Neural cell (in vitro differentiated cells): ENCODE measurements around the gene BMAL2. TPM values are rescaled to one million over a fixed set of nuclear protein-coding genes. Genes with fewer than 3 reads are reported as not detected.

ENCODE experiments used
- H2AFZ ChIP-seq: fragments of 200-600, 300-800 bp; sonication (generic), shearing (Covaris generic); 2 replicates; pipeline ENCODE4 v1.6.0; 2014; ENCODE audit warnings: low read depth, mild to moderate bottlenecking, antibody characterized with exemption, low read length, moderate library complexity
- H3F3A ChIP-seq: fragments of 200-600 bp; shearing (Covaris generic); 2 replicates; pipeline ENCODE4 v1.6.1; 2016; ENCODE audit warnings: mild to moderate bottlenecking, moderate library complexity, mixed read lengths, antibody characterized with exemption, low read length; ENCODE audit not compliant: insufficient read depth, poor library complexity, severe bottlenecking
- H3K27ac ChIP-seq: fragments of 200-600, 300-800 bp; sonication (generic), shearing (Covaris generic); 2 replicates; pipeline ENCODE4 v1.5.1; 2014; ENCODE audit warnings: mild to moderate bottlenecking, low read length, moderate library complexity
- H3K27me3 ChIP-seq: fragments of 300-800, 200-600 bp; sonication (generic), shearing (Covaris generic); 2 replicates; pipeline ENCODE4 v1.6.0; 2014; ENCODE audit warnings: mild to moderate bottlenecking, low read depth, low read length, moderate library complexity; ENCODE audit not compliant: insufficient read depth
- H3K36me3 ChIP-seq: fragments of 300-800, 200-600 bp; sonication (generic), shearing (Covaris generic); 2 replicates; pipeline ENCODE4 v1.5.1; 2014; ENCODE audit warnings: mild to moderate bottlenecking, antibody characterized with exemption, low read length, moderate library complexity; ENCODE audit not compliant: insufficient read depth
- H3K4me2 ChIP-seq: fragments of 300-800, 200-600 bp; sonication (generic), shearing (Covaris generic); 2 replicates; pipeline ENCODE4 v1.6.0; 2014; ENCODE audit warnings: mild to moderate bottlenecking, low read length
- H3K4me3 ChIP-seq: fragments of 300-800, 200-600 bp; sonication (generic), shearing (Covaris generic); 2 replicates; pipeline ENCODE4 v1.5.1; 2014; ENCODE audit warnings: mild to moderate bottlenecking, low read length, moderate library complexity
- H3K79me2 ChIP-seq: fragments of 200-600 bp; shearing (Covaris generic); replicated peaks from 2 replicates; pipeline ENCODE4 v1.6.0; 2014; ENCODE audit warnings: mild to moderate bottlenecking, low read length, moderate library complexity; ENCODE audit not compliant: insufficient read depth
- H3K9ac ChIP-seq: fragments of 300-800, 200-600 bp; sonication (generic), shearing (Covaris generic); 2 replicates; pipeline ENCODE4 v1.6.1; 2016; ENCODE audit warnings: mild to moderate bottlenecking, low read length, mixed read lengths
- H3K9me2 ChIP-seq: fragments of 200-600 bp; shearing (Covaris generic); 2 replicates; pipeline ENCODE4 v1.6.1; 2016; ENCODE audit warnings: mild to moderate bottlenecking, low read length, mixed read lengths; ENCODE audit not compliant: insufficient read depth
- H3K9me3 ChIP-seq: fragments of 200-600, 300-800 bp; sonication (generic), shearing (Covaris generic); 2 replicates; pipeline ENCODE4 v1.6.1; 2016; ENCODE audit warnings: mild to moderate bottlenecking, mixed run types, low read length, moderate library complexity, mixed read lengths
- H4K20me1 ChIP-seq: fragments of 200-600 bp; shearing (Covaris generic); 2 replicates; pipeline ENCODE4 v1.6.1; 2016; ENCODE audit warnings: mild to moderate bottlenecking, mixed run types; ENCODE audit not compliant: insufficient read depth
- EP300 ChIP-seq: fragments of 450-650 bp; conservative IDR thresholded peaks from 2 replicates; pipeline ENCODE4 v1.6.1; 2014; ENCODE audit warnings: antibody characterized with exemption, mild to moderate bottlenecking, moderate library complexity; ENCODE audit not compliant: poor library complexity, severe bottlenecking
- EZH2 ChIP-seq: fragments of 200-600, 300-800 bp; shearing (Covaris generic), sonication (generic); IDR thresholded peaks from 2 replicates; pipeline ENCODE4 v1.6.1; 2014; ENCODE audit warnings: antibody characterized with exemption, low read length, borderline replicate concordance, mild to moderate bottlenecking; ENCODE audit not compliant: insufficient read depth, poor library complexity, severe bottlenecking
- MXI1 ChIP-seq: fragments of 450-650 bp; conservative IDR thresholded peaks from 2 replicates; pipeline ENCODE4 v1.6.1; 2014; ENCODE audit warnings: antibody characterized with exemption, mild to moderate bottlenecking; ENCODE audit not compliant: poor library complexity, severe bottlenecking
- POLR2AphosphoS5 ChIP-seq: IDR thresholded peaks from 2 replicates; pipeline ENCODE4 v1.6.1; 2012
- RAD21 ChIP-seq: fragments of 450-650 bp; conservative IDR thresholded peaks from 2 replicates; pipeline ENCODE4 v1.6.1; 2014; ENCODE audit warnings: antibody characterized with exemption, mild to moderate bottlenecking, moderate library complexity
- SMC3 ChIP-seq: fragments of 450-650 bp; conservative IDR thresholded peaks from 2 replicates; pipeline ENCODE4 v1.6.1; 2014; ENCODE audit warnings: antibody characterized with exemption, mild to moderate bottlenecking, moderate library complexity; ENCODE audit not compliant: poor library complexity
- TAF1 ChIP-seq: IDR thresholded peaks from 2 replicates; pipeline ENCODE4 v1.6.1; 2012; ENCODE audit warnings: low read depth
- polyA plus RNA-seq: library from polyadenylated mRNA; depleted of rRNA; stranded (reverse); fragments of >200 nt; gene quantifications from 2 replicates; pipeline ENCODE4 v1.2.3, GENCODE V29; 2014
- TF ChIP-seq, protein P1 (sequence below): IDR thresholded peaks from 2 replicates; pipeline ENCODE4 v1.6.1; 2012; ENCODE audit warnings: borderline replicate concordance
- TF ChIP-seq, protein P2 (sequence below): fragments of 450-650 bp; IDR thresholded peaks from 2 replicates; pipeline ENCODE4 v1.5.1; 2014; ENCODE audit warnings: antibody characterized with exemption, mild to moderate bottlenecking, moderate library complexity; ENCODE audit not compliant: poor library complexity, severe bottlenecking

BMAL2 gene
- polyA plus RNA-seq, 1 donor from 2014 or later: 9.8 TPM

DNA sequence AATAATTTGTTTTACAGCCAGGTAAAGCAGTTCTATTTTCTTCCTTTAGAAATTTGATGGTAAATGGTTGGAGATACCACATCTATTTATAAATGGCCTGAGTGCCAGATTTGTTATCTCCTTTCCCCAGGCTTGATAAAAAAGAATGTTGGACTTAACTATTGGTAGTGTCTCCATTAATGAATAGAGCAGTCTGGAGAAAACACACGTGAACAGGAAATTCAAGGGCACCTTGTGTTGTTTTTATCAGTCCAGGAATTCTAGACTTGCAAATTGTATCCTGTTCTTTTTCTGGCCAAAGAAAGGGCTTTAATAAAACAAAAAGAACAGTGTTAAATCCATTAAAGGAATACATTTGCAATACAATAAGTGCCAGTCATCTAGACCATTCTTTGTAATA, 40.8 kb upstream of the BMAL2 start:
- no peak overlapping the region for H3K4me2 ChIP-seq
- H3F3A ChIP-seq: no peaks in the 10 kb centered on the region
- H3K4me3 ChIP-seq: no peak overlapping the region
- H3K9me3 ChIP-seq: no peaks in the 10 kb centered on the region
- TF ChIP-seq RAD21 (no peak), EZH2 (no peak), MXI1 (no peak), EP300 (no peak), SMC3 (no peak), TAF1 (no peak), POLR2AphosphoS5 (no peak)
- TF ChIP-seq, protein P1, sequence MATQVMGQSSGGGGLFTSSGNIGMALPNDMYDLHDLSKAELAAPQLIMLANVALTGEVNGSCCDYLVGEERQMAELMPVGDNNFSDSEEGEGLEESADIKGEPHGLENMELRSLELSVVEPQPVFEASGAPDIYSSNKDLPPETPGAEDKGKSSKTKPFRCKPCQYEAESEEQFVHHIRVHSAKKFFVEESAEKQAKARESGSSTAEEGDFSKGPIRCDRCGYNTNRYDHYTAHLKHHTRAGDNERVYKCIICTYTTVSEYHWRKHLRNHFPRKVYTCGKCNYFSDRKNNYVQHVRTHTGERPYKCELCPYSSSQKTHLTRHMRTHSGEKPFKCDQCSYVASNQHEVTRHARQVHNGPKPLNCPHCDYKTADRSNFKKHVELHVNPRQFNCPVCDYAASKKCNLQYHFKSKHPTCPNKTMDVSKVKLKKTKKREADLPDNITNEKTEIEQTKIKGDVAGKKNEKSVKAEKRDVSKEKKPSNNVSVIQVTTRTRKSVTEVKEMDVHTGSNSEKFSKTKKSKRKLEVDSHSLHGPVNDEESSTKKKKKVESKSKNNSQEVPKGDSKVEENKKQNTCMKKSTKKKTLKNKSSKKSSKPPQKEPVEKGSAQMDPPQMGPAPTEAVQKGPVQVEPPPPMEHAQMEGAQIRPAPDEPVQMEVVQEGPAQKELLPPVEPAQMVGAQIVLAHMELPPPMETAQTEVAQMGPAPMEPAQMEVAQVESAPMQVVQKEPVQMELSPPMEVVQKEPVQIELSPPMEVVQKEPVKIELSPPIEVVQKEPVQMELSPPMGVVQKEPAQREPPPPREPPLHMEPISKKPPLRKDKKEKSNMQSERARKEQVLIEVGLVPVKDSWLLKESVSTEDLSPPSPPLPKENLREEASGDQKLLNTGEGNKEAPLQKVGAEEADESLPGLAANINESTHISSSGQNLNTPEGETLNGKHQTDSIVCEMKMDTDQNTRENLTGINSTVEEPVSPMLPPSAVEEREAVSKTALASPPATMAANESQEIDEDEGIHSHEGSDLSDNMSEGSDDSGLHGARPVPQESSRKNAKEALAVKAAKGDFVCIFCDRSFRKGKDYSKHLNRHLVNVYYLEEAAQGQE: no peak
- TF ChIP-seq, protein P2, sequence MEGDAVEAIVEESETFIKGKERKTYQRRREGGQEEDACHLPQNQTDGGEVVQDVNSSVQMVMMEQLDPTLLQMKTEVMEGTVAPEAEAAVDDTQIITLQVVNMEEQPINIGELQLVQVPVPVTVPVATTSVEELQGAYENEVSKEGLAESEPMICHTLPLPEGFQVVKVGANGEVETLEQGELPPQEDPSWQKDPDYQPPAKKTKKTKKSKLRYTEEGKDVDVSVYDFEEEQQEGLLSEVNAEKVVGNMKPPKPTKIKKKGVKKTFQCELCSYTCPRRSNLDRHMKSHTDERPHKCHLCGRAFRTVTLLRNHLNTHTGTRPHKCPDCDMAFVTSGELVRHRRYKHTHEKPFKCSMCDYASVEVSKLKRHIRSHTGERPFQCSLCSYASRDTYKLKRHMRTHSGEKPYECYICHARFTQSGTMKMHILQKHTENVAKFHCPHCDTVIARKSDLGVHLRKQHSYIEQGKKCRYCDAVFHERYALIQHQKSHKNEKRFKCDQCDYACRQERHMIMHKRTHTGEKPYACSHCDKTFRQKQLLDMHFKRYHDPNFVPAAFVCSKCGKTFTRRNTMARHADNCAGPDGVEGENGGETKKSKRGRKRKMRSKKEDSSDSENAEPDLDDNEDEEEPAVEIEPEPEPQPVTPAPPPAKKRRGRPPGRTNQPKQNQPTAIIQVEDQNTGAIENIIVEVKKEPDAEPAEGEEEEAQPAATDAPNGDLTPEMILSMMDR: no peak
- no peak overlapping the region for H3K9ac ChIP-seq
- no peaks in the 10 kb centered on the region for H4K20me1 ChIP-seq
- H3K27me3 ChIP-seq: no peaks in the 10 kb centered on the region
- H3K79me2 ChIP-seq: no peaks in the 10 kb centered on the region
- H3K36me3 ChIP-seq: no peaks in the 10 kb centered on the region
- no peak overlapping the region for H2AFZ ChIP-seq
- no peaks in the 10 kb centered on the region for H3K9me2 ChIP-seq
- H3K27ac ChIP-seq: no peak overlapping the region

DNA sequence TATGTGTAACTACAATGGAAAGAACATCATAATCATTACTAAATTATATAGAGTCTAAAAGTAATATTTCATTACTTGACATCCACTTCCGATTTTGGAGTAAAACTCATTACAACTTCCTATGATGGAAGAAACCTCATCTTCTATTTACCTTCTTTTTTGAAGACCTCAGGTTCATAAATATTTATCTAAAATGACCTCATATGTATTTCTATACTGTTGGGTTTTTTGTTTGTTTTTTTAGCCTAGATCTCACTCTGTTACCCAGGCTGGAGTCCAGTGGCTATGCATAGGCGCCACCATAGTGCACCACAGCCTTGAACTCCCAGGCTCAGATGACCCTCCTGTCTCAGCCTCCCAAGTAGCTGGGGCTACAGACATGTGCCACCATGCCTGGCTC, 39.9 kb upstream of the BMAL2 start:
- no peaks in the 10 kb centered on the region for H3K36me3 ChIP-seq
- H2AFZ ChIP-seq: no peak overlapping the region
- no peaks in the 10 kb centered on the region for H3K27me3 ChIP-seq
- H3K4me3 ChIP-seq: no peak overlapping the region
- H3K79me2 ChIP-seq: no peaks in the 10 kb centered on the region
- H3K9me2 ChIP-seq: no peaks in the 10 kb centered on the region
- no peak overlapping the region for H3K27ac ChIP-seq
- no peak overlapping the region for H3K9ac ChIP-seq
- no peaks in the 10 kb centered on the region for H4K20me1 ChIP-seq
- H3F3A ChIP-seq: no peaks in the 10 kb centered on the region
- no peaks in the 10 kb centered on the region for H3K9me3 ChIP-seq
- no peak overlapping the region for H3K4me2 ChIP-seq
- TF ChIP-seq EP300: no peak
- TF ChIP-seq, protein P1: no peak
- TF ChIP-seq POLR2AphosphoS5: no peak
- no peak for TF ChIP-seq MXI1
- TF ChIP-seq EZH2: no peak
- TF ChIP-seq, protein P2: no peak
- TF ChIP-seq RAD21: no peak
- TF ChIP-seq SMC3: no peak
- TF ChIP-seq TAF1: no peak
